HepG2 (cell line): ENCODE data around the gene SP8. TPM values are rescaled to one million over a fixed set of nuclear protein-coding genes. Genes with fewer than 3 reads are reported as not detected.

Experiments
- CEBPG ChIP-seq: IDR thresholded peaks from 2 replicates; pipeline ENCODE4 v1.6.1; 2016
- CREB1 ChIP-seq, 2 experiments: fragments of 450-650 bp in 1 of 2; IDR thresholded peaks; 2 replicates each; pipeline ENCODE4 v1.6.1; 2016 to 2017; ENCODE audit warnings: control low read depth in 1 of 2, mild to moderate bottlenecking in 1 of 2, missing compliant biosample characterization in 1 of 2, missing genetic modification characterization in 1 of 2
- HIVEP1 ChIP-seq: sonication (generic); formaldehyde crosslinking; IDR thresholded peaks from 2 replicates; pipeline ENCODE4 v1.4.0; 2020; ENCODE audit warnings: mild to moderate bottlenecking, missing genetic modification reagents
- HOXA9 ChIP-seq: sonication (generic); formaldehyde crosslinking; IDR thresholded peaks from 2 replicates; pipeline ENCODE4 v1.8.1; 2022; ENCODE audit warnings: missing genetic modification reagents, mild to moderate bottlenecking, moderate library complexity, borderline replicate concordance
- KLF16 ChIP-seq, 2 experiments: sonication (generic) in 1 of 2; formaldehyde crosslinking in 1 of 2; IDR thresholded peaks; 2 replicates each; pipeline versions ENCODE4 v1.6.1 to v1.8.0; 2016 to 2023; ENCODE audit warnings: missing genetic modification reagents in 2 of 2, missing compliant biosample characterization in 1 of 2
- NCOA2 ChIP-seq: sonication (generic); formaldehyde crosslinking; IDR thresholded peaks from 2 replicates; pipeline ENCODE4 v1.8.0; 2022; ENCODE audit warnings: inconsistent platforms
- NR2F2 ChIP-seq: IDR thresholded peaks from 2 replicates; pipeline ENCODE4 v1.6.1; 2012; ENCODE audit warnings: low read depth, inconsistent platforms, borderline replicate concordance
- ZMYM3 ChIP-seq: sonication (generic); formaldehyde crosslinking; IDR thresholded peaks from 2 replicates; pipeline ENCODE4 v1.5.1; 2020; ENCODE audit warnings: mild to moderate bottlenecking, missing genetic modification reagents
- ZNF101 ChIP-seq: sonication (generic); formaldehyde crosslinking; IDR thresholded peaks from 2 replicates; pipeline ENCODE4 v1.4.0; 2020; ENCODE audit warnings: mild to moderate bottlenecking, low read depth, missing genetic modification reagents, borderline replicate concordance
- ZNF30 ChIP-seq: sonication (generic); formaldehyde crosslinking; IDR thresholded peaks from 2 replicates; pipeline ENCODE4 v1.5.0; 2020; ENCODE audit warnings: mild to moderate bottlenecking, missing genetic modification reagents
- ZNF619 ChIP-seq: sonication (generic); formaldehyde crosslinking; IDR thresholded peaks from 2 replicates; pipeline ENCODE4 v1.4.0; 2020; ENCODE audit warnings: mild to moderate bottlenecking, missing genetic modification reagents
- polyA plus RNA-seq, 8 experiments: library from polyadenylated mRNA; depleted of rRNA in 3 of 8; stranded (reverse) in 7 of 8; unstranded in 1 of 8; fragments of >200 nt; fragmentation: Illumina TruSeq in 4 of 8; extraction: Trizol in 4 of 8; gene quantifications; 2 replicates each; pipeline versions ENCODE4 v1.2.1 to v1.2.3, GENCODE V29; 2011 to 2016; ENCODE audit warnings: low read depth in 4 of 8, missing spikeins in 1 of 8, mixed read lengths in 1 of 8; ENCODE audit not compliant: insufficient read depth in 1 of 8
- total RNA-seq, 5 experiments: library from RNA; depleted of rRNA; stranded (reverse); fragments of >200 nt; fragmentation: Illumina TruSeq; extraction: Trizol; gene quantifications; 2 replicates each; pipeline ENCODE4 v1.2.3, GENCODE V29; 2016; ENCODE audit warnings: low read depth in 1 of 5
- TF ChIP-seq, protein P1 (sequence below): IDR thresholded peaks from 2 replicates; pipeline ENCODE4 v1.6.1; 2016; ENCODE audit warnings: low read depth, missing genetic modification reagents, missing compliant biosample characterization
- TF ChIP-seq, protein P2 (sequence below): sonication (generic); formaldehyde crosslinking; IDR thresholded peaks from 2 replicates; pipeline ENCODE4 v1.4.0; 2020; ENCODE audit warnings: missing genetic modification reagents
- TF ChIP-seq, protein P3 (sequence below): sonication (generic); formaldehyde crosslinking; IDR thresholded peaks from 2 replicates; pipeline ENCODE4 v1.9.0; 2022; ENCODE audit warnings: low read depth, missing genetic modification reagents
- TF ChIP-seq, protein P4 (sequence below): sonication (generic); formaldehyde crosslinking; conservative IDR thresholded peaks from 2 replicates; pipeline ENCODE4 v1.8.0; 2022; ENCODE audit warnings: missing genetic modification reagents
- TF ChIP-seq, protein P5 (sequence below): sonication (generic); formaldehyde crosslinking; IDR thresholded peaks from 2 replicates; pipeline ENCODE4 v1.4.0; 2020; ENCODE audit warnings: missing genetic modification reagents, borderline replicate concordance

SP8 gene
- total and polyA plus RNA-seq, 2 of the 13 experiments (the other 11 are each of a cell fraction or from before 2014, with no cell fraction given): not detected

DNA sequence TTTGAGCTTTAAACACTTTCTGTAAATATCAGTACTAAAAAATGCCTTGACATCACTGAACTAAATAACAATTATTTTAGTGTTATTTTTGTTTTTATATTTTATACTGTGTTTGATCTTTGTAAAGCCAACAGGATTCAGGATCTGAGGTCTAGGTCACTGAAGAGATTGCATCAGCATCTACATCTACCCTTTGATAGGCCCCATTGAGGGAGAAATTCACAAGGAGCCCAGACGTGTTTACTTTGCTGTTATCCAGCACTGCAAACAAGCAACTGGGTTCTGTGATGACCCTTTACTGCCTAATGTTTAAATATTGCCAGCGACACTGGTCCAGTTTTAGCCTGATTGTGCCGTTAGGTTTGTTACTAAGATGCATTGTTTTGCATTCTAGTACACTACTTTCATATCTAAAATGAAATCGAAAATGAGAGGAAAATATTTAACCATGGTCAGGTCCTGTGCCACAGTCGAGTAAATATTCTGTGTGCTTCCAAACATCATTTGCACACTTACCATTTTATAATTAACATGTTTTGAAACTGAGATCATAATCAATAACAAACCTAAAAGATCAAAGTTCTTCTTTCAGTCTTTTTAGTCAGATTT, 48.7 kb downstream of the SP8 start (continued):
- TF ChIP-seq, protein P1, sequence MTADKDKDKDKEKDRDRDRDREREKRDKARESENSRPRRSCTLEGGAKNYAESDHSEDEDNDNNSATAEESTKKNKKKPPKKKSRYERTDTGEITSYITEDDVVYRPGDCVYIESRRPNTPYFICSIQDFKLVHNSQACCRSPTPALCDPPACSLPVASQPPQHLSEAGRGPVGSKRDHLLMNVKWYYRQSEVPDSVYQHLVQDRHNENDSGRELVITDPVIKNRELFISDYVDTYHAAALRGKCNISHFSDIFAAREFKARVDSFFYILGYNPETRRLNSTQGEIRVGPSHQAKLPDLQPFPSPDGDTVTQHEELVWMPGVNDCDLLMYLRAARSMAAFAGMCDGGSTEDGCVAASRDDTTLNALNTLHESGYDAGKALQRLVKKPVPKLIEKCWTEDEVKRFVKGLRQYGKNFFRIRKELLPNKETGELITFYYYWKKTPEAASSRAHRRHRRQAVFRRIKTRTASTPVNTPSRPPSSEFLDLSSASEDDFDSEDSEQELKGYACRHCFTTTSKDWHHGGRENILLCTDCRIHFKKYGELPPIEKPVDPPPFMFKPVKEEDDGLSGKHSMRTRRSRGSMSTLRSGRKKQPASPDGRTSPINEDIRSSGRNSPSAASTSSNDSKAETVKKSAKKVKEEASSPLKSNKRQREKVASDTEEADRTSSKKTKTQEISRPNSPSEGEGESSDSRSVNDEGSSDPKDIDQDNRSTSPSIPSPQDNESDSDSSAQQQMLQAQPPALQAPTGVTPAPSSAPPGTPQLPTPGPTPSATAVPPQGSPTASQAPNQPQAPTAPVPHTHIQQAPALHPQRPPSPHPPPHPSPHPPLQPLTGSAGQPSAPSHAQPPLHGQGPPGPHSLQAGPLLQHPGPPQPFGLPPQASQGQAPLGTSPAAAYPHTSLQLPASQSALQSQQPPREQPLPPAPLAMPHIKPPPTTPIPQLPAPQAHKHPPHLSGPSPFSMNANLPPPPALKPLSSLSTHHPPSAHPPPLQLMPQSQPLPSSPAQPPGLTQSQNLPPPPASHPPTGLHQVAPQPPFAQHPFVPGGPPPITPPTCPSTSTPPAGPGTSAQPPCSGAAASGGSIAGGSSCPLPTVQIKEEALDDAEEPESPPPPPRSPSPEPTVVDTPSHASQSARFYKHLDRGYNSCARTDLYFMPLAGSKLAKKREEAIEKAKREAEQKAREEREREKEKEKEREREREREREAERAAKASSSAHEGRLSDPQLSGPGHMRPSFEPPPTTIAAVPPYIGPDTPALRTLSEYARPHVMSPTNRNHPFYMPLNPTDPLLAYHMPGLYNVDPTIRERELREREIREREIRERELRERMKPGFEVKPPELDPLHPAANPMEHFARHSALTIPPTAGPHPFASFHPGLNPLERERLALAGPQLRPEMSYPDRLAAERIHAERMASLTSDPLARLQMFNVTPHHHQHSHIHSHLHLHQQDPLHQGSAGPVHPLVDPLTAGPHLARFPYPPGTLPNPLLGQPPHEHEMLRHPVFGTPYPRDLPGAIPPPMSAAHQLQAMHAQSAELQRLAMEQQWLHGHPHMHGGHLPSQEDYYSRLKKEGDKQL (CRISPR knock-in tag): 0 out of 2 replicates have a peak, but pooled peaks have one; percentile 24
- TF ChIP-seq, protein P2, sequence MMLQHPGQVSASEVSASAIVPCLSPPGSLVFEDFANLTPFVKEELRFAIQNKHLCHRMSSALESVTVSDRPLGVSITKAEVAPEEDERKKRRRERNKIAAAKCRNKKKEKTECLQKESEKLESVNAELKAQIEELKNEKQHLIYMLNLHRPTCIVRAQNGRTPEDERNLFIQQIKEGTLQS (CRISPR knock-in tag): peak; percentile 82
- TF ChIP-seq HOXA9: no peak
- TF ChIP-seq ZNF619 (CRISPR knock-in tag): no peak
- TF ChIP-seq NCOA2 (CRISPR knock-in tag): peak; percentile 83
- TF ChIP-seq, protein P3, sequence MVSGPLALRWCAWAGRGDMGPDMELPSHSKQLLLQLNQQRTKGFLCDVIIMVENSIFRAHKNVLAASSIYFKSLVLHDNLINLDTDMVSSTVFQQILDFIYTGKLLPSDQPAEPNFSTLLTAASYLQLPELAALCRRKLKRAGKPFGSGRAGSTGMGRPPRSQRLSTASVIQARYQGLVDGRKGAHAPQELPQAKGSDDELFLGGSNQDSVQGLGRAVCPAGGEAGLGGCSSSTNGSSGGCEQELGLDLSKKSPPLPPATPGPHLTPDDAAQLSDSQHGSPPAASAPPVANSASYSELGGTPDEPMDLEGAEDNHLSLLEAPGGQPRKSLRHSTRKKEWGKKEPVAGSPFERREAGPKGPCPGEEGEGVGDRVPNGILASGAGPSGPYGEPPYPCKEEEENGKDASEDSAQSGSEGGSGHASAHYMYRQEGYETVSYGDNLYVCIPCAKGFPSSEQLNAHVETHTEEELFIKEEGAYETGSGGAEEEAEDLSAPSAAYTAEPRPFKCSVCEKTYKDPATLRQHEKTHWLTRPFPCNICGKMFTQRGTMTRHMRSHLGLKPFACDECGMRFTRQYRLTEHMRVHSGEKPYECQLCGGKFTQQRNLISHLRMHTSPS: no peak
- peak; percentile 91 for TF ChIP-seq CEBPG (CRISPR knock-in tag)
- peak; percentile 65 for TF ChIP-seq NR2F2
- TF ChIP-seq ZMYM3 (CRISPR knock-in tag): no peak
- TF ChIP-seq, protein P4, sequence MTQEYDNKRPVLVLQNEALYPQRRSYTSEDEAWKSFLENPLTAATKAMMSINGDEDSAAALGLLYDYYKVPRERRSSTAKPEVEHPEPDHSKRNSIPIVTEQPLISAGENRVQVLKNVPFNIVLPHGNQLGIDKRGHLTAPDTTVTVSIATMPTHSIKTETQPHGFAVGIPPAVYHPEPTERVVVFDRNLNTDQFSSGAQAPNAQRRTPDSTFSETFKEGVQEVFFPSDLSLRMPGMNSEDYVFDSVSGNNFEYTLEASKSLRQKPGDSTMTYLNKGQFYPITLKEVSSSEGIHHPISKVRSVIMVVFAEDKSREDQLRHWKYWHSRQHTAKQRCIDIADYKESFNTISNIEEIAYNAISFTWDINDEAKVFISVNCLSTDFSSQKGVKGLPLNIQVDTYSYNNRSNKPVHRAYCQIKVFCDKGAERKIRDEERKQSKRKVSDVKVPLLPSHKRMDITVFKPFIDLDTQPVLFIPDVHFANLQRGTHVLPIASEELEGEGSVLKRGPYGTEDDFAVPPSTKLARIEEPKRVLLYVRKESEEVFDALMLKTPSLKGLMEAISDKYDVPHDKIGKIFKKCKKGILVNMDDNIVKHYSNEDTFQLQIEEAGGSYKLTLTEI (CRISPR knock-in tag): no peak
- no peak for TF ChIP-seq HIVEP1
- TF ChIP-seq ZNF101: no peak
- no peak for TF ChIP-seq CREB1 (IDR thresholded peaks at IDR 0.05)
- no peak for TF ChIP-seq CREB1 (CRISPR knock-in tag; IDR thresholded peaks at IDR 0.05)
- TF ChIP-seq ZNF30 (CRISPR knock-in tag): no peak
- TF ChIP-seq, protein P5, sequence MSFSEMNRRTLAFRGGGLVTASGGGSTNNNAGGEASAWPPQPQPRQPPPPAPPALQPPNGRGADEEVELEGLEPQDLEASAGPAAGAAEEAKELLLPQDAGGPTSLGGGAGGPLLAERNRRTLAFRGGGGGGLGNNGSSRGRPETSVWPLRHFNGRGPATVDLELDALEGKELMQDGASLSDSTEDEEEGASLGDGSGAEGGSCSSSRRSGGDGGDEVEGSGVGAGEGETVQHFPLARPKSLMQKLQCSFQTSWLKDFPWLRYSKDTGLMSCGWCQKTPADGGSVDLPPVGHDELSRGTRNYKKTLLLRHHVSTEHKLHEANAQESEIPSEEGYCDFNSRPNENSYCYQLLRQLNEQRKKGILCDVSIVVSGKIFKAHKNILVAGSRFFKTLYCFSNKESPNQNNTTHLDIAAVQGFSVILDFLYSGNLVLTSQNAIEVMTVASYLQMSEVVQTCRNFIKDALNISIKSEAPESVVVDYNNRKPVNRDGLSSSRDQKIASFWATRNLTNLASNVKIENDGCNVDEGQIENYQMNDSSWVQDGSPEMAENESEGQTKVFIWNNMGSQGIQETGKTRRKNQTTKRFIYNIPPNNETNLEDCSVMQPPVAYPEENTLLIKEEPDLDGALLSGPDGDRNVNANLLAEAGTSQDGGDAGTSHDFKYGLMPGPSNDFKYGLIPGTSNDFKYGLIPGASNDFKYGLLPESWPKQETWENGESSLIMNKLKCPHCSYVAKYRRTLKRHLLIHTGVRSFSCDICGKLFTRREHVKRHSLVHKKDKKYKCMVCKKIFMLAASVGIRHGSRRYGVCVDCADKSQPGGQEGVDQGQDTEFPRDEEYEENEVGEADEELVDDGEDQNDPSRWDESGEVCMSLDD (CRISPR knock-in tag): no peak
- TF ChIP-seq KLF16 (CRISPR knock-in tag; IDR thresholded peaks at IDR 0.05): 0 out of 4 replicates have a peak, but pooled peaks of 1 of the 2 experiments have one; percentile 49
